ENCODE measurements around the gene PET100.
A peak's percentile ranks its signal among the peaks of the same experiment; 100 is the strongest.
"Not testable (repeated sequence)": the region's sequence is repeated elsewhere in the genome, so short reads cannot be mapped to it uniquely, and the experiment has no call there.

PET100 gene

GRCh38 chr19:7635670-7636069 lies 6.1 kb downstream of the PET100 start:
- DNase-seq: no peak

GRCh38 chr19:7636317-7636690 lies 6.7 kb downstream of the PET100 start:
- no peak for DNase-seq

- peak; percentile 24 for DNase-seq
Measured at GRCh38 chr19:7636691-7637373, 7.2 kb downstream of the PET100 start, which contains the start of gene STXBP2. Gene STXBP2 (plus strand): TSS chr19:7637110. CDS start chr19:7637150, 40 bp downstream.

GRCh38 chr19:7637374-7638256 lies 8.0 kb downstream of the PET100 start:
- no peak for DNase-seq

GRCh38 chr19:7638802-7639465 lies 9.3 kb downstream of the PET100 start:
- no peak for DNase-seq

- no peak for DNase-seq
Measured at GRCh38 chr19:7639863-7640348, 10.3 kb downstream of the PET100 start.

- no peak for DNase-seq
Measured at GRCh38 chr19:7640803-7641202, 11.2 kb downstream of the PET100 start.

GRCh38 chr19:7641290-7642276 lies 12.0 kb downstream of the PET100 start:
- no peak for DNase-seq

- DNase-seq: no peak
Measured at GRCh38 chr19:7642295-7643030, 12.9 kb downstream of the PET100 start.

GRCh38 chr19:7643031-7643415 lies 13.4 kb downstream of the PET100 start:
- DNase-seq: no peak

GRCh38 chr19:7643629-7644549 lies 14.3 kb downstream of the PET100 start:
- DNase-seq: not testable (repeated sequence)

- DNase-seq: no peak
Measured at GRCh38 chr19:7644550-7644877, 14.9 kb downstream of the PET100 start.

- no peak for DNase-seq
Measured at GRCh38 chr19:7645163-7645562, 15.6 kb downstream of the PET100 start.

- DNase-seq: no peak
Measured at GRCh38 chr19:7645656-7646425, 16.2 kb downstream of the PET100 start.

GRCh38 chr19:7646426-7646700 lies 16.8 kb downstream of the PET100 start:
- DNase-seq: no peak

- DNase-seq: no peak
Measured at GRCh38 chr19:7647156-7647555, 17.6 kb downstream of the PET100 start.

- no peak for DNase-seq
Measured at GRCh38 chr19:7648265-7649014, 18.8 kb downstream of the PET100 start.

GRCh38 chr19:7650148-7650547 lies 20.6 kb downstream of the PET100 start:
- no peak for DNase-seq

GRCh38 chr19:7652061-7652641 lies 22.6 kb downstream of the PET100 start:
- peak; percentile 39 for DNase-seq

Data from NCI-H1417 treated with DMSO at 0.1 percent for 48 hours (cell line).